DND-41 (cell line): Measurements from ENCODE around the gene TCF12.

ENCODE experiments used
- EZH2 ChIP-seq: IDR thresholded peaks from 3 replicates; pipeline ENCODE4 v1.6.1; 2012; ENCODE audit warnings: borderline replicate concordance, low read depth, mild to moderate bottlenecking, moderate library complexity, low read length, inconsistent platforms; ENCODE audit not compliant: severe bottlenecking
- TF ChIP-seq, protein P1 (sequence below): IDR thresholded peaks from 2 replicates; pipeline ENCODE4 v1.5.1; 2012; ENCODE audit warnings: borderline replicate concordance, low read length, moderate library complexity, mild to moderate bottlenecking; ENCODE audit not compliant: poor library complexity, severe bottlenecking; ENCODE audit errors: extremely low read depth

DNA sequence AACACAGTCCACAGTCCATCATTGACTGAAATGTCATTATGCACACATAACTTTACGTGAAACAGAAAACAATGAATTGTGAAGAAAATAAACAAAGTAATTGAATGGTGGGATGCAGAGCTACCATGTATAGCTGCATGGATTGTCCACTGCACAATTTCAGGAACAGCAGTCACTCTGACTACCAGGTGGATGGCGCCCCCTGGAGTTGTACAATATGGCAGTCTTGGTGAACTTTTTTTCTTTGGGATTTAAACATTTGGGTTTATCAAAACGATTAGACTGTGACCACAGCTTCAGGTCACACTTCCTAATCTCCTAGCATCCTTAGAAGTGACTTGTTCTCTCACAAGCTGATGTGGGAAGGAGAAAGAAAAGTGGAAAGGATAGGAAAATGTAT lies 48.9 kb upstream of the TCF12 start:
- TF ChIP-seq, protein P1, sequence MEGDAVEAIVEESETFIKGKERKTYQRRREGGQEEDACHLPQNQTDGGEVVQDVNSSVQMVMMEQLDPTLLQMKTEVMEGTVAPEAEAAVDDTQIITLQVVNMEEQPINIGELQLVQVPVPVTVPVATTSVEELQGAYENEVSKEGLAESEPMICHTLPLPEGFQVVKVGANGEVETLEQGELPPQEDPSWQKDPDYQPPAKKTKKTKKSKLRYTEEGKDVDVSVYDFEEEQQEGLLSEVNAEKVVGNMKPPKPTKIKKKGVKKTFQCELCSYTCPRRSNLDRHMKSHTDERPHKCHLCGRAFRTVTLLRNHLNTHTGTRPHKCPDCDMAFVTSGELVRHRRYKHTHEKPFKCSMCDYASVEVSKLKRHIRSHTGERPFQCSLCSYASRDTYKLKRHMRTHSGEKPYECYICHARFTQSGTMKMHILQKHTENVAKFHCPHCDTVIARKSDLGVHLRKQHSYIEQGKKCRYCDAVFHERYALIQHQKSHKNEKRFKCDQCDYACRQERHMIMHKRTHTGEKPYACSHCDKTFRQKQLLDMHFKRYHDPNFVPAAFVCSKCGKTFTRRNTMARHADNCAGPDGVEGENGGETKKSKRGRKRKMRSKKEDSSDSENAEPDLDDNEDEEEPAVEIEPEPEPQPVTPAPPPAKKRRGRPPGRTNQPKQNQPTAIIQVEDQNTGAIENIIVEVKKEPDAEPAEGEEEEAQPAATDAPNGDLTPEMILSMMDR, result peak; percentile 80
- no peak for TF ChIP-seq EZH2
